HL-60 (cell line): ENCODE measurements around the gene GMFB.

Source experiments
- DNase-seq, 2 experiments: peaks; one replicate each; pipeline ENCODE4 v3.0.0-alpha.2; 2010 to 2020; ENCODE audit warnings: low read depth in 1 of 2, low spot score in 1 of 2
- H3K27ac ChIP-seq: fragments of 250-450 bp; sonication (Bioruptor Pico); replicated peaks from 2 replicates; pipeline ENCODE4 v1.5.1; 2020; ENCODE audit warnings: mild to moderate bottlenecking, moderate library complexity
- H3K27me3 ChIP-seq: fragments of 250-450 bp; sonication (Bioruptor Pico); 2 replicates; pipeline ENCODE4 v1.5.1; 2021; ENCODE audit warnings: mild to moderate bottlenecking, moderate library complexity; ENCODE audit not compliant: insufficient read depth, poor library complexity, severe bottlenecking
- H3K4me3 ChIP-seq: replicated peaks from 2 replicates; pipeline ENCODE4 v1.5.1; 2011; ENCODE audit warnings: mild to moderate bottlenecking, control low read depth, low read length; ENCODE audit not compliant: insufficient read depth
- CTCF ChIP-seq: IDR thresholded peaks from one replicate; pipeline ENCODE4 v1.5.1; 2011; ENCODE audit warnings: low read length, control low read depth, inconsistent platforms; ENCODE audit not compliant: insufficient read depth
- GABPA ChIP-seq: IDR thresholded peaks from 2 replicates; pipeline ENCODE4 v1.6.1; 2012; ENCODE audit warnings: low read depth
- POLR2AphosphoS5 ChIP-seq: IDR thresholded peaks from 2 replicates; pipeline ENCODE4 v1.6.1; 2012; ENCODE audit warnings: low read depth
- SPI1 ChIP-seq: IDR thresholded peaks from 2 replicates; pipeline ENCODE4 v1.6.1; 2012; ENCODE audit warnings: low read depth, mild to moderate bottlenecking, borderline replicate concordance
- TF ChIP-seq, protein P1 (sequence below): IDR thresholded peaks from 2 replicates; pipeline ENCODE4 v1.6.1; 2012; ENCODE audit warnings: low read depth; ENCODE audit not compliant: insufficient replicate concordance

GMFB gene

GRCh38 chr14:54535646-54536045, 46.9 kb upstream of the GMFB start:
- Histone ChIP-seq H3K27me3 (no peaks in the 10 kb centered on the region), H3K27ac (no peak overlapping the region), H3K4me3 (no peak overlapping the region)
- no peak for TF ChIP-seq GABPA
- TF ChIP-seq, protein P1, sequence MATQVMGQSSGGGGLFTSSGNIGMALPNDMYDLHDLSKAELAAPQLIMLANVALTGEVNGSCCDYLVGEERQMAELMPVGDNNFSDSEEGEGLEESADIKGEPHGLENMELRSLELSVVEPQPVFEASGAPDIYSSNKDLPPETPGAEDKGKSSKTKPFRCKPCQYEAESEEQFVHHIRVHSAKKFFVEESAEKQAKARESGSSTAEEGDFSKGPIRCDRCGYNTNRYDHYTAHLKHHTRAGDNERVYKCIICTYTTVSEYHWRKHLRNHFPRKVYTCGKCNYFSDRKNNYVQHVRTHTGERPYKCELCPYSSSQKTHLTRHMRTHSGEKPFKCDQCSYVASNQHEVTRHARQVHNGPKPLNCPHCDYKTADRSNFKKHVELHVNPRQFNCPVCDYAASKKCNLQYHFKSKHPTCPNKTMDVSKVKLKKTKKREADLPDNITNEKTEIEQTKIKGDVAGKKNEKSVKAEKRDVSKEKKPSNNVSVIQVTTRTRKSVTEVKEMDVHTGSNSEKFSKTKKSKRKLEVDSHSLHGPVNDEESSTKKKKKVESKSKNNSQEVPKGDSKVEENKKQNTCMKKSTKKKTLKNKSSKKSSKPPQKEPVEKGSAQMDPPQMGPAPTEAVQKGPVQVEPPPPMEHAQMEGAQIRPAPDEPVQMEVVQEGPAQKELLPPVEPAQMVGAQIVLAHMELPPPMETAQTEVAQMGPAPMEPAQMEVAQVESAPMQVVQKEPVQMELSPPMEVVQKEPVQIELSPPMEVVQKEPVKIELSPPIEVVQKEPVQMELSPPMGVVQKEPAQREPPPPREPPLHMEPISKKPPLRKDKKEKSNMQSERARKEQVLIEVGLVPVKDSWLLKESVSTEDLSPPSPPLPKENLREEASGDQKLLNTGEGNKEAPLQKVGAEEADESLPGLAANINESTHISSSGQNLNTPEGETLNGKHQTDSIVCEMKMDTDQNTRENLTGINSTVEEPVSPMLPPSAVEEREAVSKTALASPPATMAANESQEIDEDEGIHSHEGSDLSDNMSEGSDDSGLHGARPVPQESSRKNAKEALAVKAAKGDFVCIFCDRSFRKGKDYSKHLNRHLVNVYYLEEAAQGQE = no peak
- no peak for TF ChIP-seq SPI1
- no peak for TF ChIP-seq POLR2AphosphoS5
- TF ChIP-seq CTCF = no peak
- DNase-seq = no peak

- TF ChIP-seq GABPA (no peak), POLR2AphosphoS5 (no peak), CTCF (no peak), SPI1 (no peak)
- TF ChIP-seq, protein P1 = no peak
- Histone ChIP-seq H3K4me3 (no peak overlapping the region), H3K27me3 (no peaks in the 10 kb centered on the region), H3K27ac (no peak overlapping the region)
- DNase-seq = no peak
These were observed 46.3 kb upstream of the GMFB start for GRCh38 chr14:54535126-54535525.

DNA sequence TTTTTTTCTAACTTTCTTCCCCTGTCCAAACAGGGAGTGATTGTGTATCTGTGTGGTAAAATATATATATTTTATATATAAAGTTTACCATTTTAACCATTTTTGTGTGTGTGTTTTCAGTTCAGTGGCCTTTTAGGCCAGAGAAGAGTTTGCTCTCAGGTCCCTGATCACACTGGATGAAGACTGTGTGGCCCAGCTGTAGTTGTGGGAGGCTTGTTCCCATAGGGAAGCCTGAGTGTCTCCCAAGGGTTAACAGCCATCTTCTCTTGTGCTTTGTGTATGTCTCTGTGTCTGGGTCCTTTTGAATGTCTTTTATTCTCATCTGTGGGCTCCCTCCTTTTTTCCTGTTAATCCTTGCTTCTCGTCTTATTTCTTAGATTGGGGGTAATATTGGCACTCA, 44.3 kb upstream of the GMFB start:
- Histone ChIP-seq H3K27ac (no peak overlapping the region), H3K4me3 (no peak overlapping the region), H3K27me3 (no peaks in the 10 kb centered on the region)
- DNase-seq = no peak
- no peak for TF ChIP-seq CTCF
- no peak for TF ChIP-seq POLR2AphosphoS5
- TF ChIP-seq GABPA = no peak
- TF ChIP-seq, protein P1 = no peak
- TF ChIP-seq SPI1 = no peak
